ENCODE measurements around the gene WDFY4. TPM values are rescaled to one million over a fixed set of nuclear protein-coding genes. Genes with fewer than 3 reads are reported as not detected.

The WDFY4 gene
- polyA plus RNA-seq, 1 of the 3 experiments (the other 2 are of a cell fraction) = not detected

- TF ChIP-seq IRF3 (IDR thresholded peaks at IDR 0.05; ENCODE audit: low read depth, low read length) = no peak
- TF ChIP-seq REST (IDR thresholded peaks at IDR 0.05; ENCODE audit: low read depth, low read length) = no peak
Measured at GRCh38 chr10:49012603-49013002, 327.9 kb downstream of the WDFY4 start (continued).

GRCh38 chr10:49015700-49016099 is 331.0 kb downstream of the WDFY4 start:
- no peaks in the 10 kb centered on the region for H4K20me1 ChIP-seq (ENCODE audit: insufficient read depth)
- no peaks in the 10 kb centered on the region for H3K9me2 ChIP-seq
- no peak overlapping the region for H3K4me3 ChIP-seq (ENCODE audit: low read depth in 2 of 2, low read length in 1 of 2)
- H3K9me3 ChIP-seq = no peaks in the 10 kb centered on the region
- H3K27ac ChIP-seq (ENCODE audit: low read depth in 2 of 2, low read length in 1 of 2) = no peak overlapping the region
- H3K4me1 ChIP-seq (ENCODE audit: control insufficient read depth in 1 of 2, insufficient read depth in 2 of 2, low read depth in 1 of 2, low read length in 1 of 2) = peaks cover 0 to 10% of the 10 kb centered on the region in 2 experiments; a peak in 1 of 4 replicates
- no peaks in the 10 kb centered on the region for H3K27me3 ChIP-seq (ENCODE audit: insufficient read depth)
- no peak overlapping the region for H2AFZ ChIP-seq (ENCODE audit: low read depth)
- 13% methylated on average over 4 of the region's 4 CpGs for WGBS (ENCODE audit: low lambda C conversion rate)
- no peaks in the 10 kb centered on the region for H3F3A ChIP-seq (replicated peaks; ENCODE audit: insufficient read depth)
- TF ChIP-seq GATA2 (CRISPR knock-in tag; IDR thresholded peaks at IDR 0.05) = no peak
- TF ChIP-seq RAD21 (IDR thresholded peaks at IDR 0.05; ENCODE audit: low read length) = no peak
- no peak for TF ChIP-seq JUND (IDR thresholded peaks at IDR 0.05)
- no peak for TF ChIP-seq ZBTB33 (IDR thresholded peaks at IDR 0.05; ENCODE audit: borderline replicate concordance, low read depth)
- no peak for TF ChIP-seq MXI1 (IDR thresholded peaks at IDR 0.05; ENCODE audit: low read depth, low read length)
- no peak for TF ChIP-seq NFIC (IDR thresholded peaks at IDR 0.05; ENCODE audit: borderline replicate concordance)
- TF ChIP-seq CTCF (IDR thresholded peaks at IDR 0.05) = no peak
- TF ChIP-seq YY1 (IDR thresholded peaks at IDR 0.05; ENCODE audit: low read depth) = no peak
- no peak for TF ChIP-seq SMC3 (IDR thresholded peaks at IDR 0.05; ENCODE audit: low read depth, low read length)
- TF ChIP-seq RXRA (IDR thresholded peaks at IDR 0.05; ENCODE audit: borderline replicate concordance, low read depth) = no peak
- no peak for TF ChIP-seq EP300 (IDR thresholded peaks at IDR 0.05; ENCODE audit: borderline replicate concordance in 1 of 2, low read depth in 1 of 2, low read length in 1 of 2)
- no peak for TF ChIP-seq ELF1 (IDR thresholded peaks at IDR 0.05)
- H3K36me3 ChIP-seq (replicated peaks in 1 of 2; ENCODE audit: control insufficient read depth in 1 of 2, insufficient read depth in 2 of 2, low read length in 1 of 2) = no peaks in the 10 kb centered on the region
- no peak for DNase-seq
- H3K79me2 ChIP-seq (ENCODE audit: insufficient read depth) = no peaks in the 10 kb centered on the region
- ChIA-PET POLR2A (no interaction called here), CTCF (no interaction called here)
- H3K4me2 ChIP-seq = no peak overlapping the region
- no peak overlapping the region for H3K9ac ChIP-seq
